SK-N-SH (cell line): ENCODE results near the gene TMEM184A. TPM values are rescaled to one million over a fixed set of nuclear protein-coding genes. Genes with fewer than 3 reads are reported as not detected.

Experiments
- CTCF ChIA-PET: fragments of 300-600, 350-600 bp; formaldehyde crosslinking; extraction: SDS; loops from one replicate; lab custom pipeline; 2021; lab: Yijun Ruan, JAX
- POLR2A ChIA-PET: fragments of 350-600 bp; sonication (Branson Sonifier 250); formaldehyde crosslinking; extraction: SDS; loops from one replicate; lab custom pipeline; 2020; ENCODE audit warnings: antibody characterized with exemption, inconsistent platforms; lab: Yijun Ruan, JAX
- DNase-seq: peaks from one replicate; pipeline ENCODE4 v3.0.0; 2012
- H2AFZ ChIP-seq: fragments of 200-600 bp; sonication (generic); 2 replicates; pipeline ENCODE4 v1.8.1; 2016; ENCODE audit warnings: antibody characterized with exemption, mild to moderate bottlenecking, low read depth
- H3F3A ChIP-seq: fragments of 200-600 bp; sonication (generic); replicated peaks from 2 replicates; pipeline ENCODE3; 2016; ENCODE audit warnings: antibody characterized with exemption, mild to moderate bottlenecking; ENCODE audit not compliant: insufficient read depth
- H3K27ac ChIP-seq, 2 experiments: fragments of 200-500 bp in 1 of 2; fragments of 200-600 bp in 1 of 2; sonication (Bioruptor generic) in 1 of 2; sonication (generic), shearing (Covaris generic) in 1 of 2; 2 replicates each; pipeline versions ENCODE4 v1.5.1 to v1.6.1; 2014 to 2016; ENCODE audit warnings: low read depth in 2 of 2, inconsistent platforms in 1 of 2, low read length in 1 of 2, mild to moderate bottlenecking in 1 of 2, mixed read lengths in 1 of 2
- H3K27me3 ChIP-seq: fragments of 200-600 bp; sonication (generic), shearing (Covaris generic); 2 replicates; pipeline ENCODE4 v1.6.1; 2016; ENCODE audit warnings: mixed run types; ENCODE audit not compliant: insufficient read depth
- H3K36me3 ChIP-seq, 2 experiments: fragments of 200-500 bp in 1 of 2; fragments of 200-600 bp in 1 of 2; sonication (Bioruptor generic) in 1 of 2; sonication (generic) in 1 of 2; replicated peaks in 1 of 2; 2 replicates each; pipeline versions ENCODE3 to v1.5.1; 2014 to 2016; ENCODE audit warnings: low read length in 1 of 2, mild to moderate bottlenecking in 1 of 2; ENCODE audit not compliant: insufficient read depth in 2 of 2, control insufficient read depth in 1 of 2
- H3K4me1 ChIP-seq, 2 experiments: fragments of 200-500 bp in 1 of 2; fragments of 200-600 bp in 1 of 2; sonication (Bioruptor generic) in 1 of 2; sonication (generic), shearing (Covaris generic) in 1 of 2; 2 replicates each; pipeline versions ENCODE4 v1.5.1 to v1.6.1; 2014 to 2016; ENCODE audit warnings: low read depth in 1 of 2, low read length in 1 of 2, mixed run types in 1 of 2; ENCODE audit not compliant: insufficient read depth in 2 of 2, control insufficient read depth in 1 of 2
- H3K4me2 ChIP-seq: fragments of 200-600 bp; sonication (generic), shearing (Covaris generic); 2 replicates; pipeline ENCODE4 v1.6.1; 2017; ENCODE audit warnings: mixed run types
- H3K4me3 ChIP-seq, 2 experiments: fragments of 200-500 bp in 1 of 2; fragments of 200-600 bp in 1 of 2; sonication (Bioruptor generic) in 1 of 2; sonication (generic), shearing (Covaris generic) in 1 of 2; 2 replicates each; pipeline versions ENCODE4 v1.5.1 to v1.8.1; 2014 to 2016; ENCODE audit warnings: low read depth in 2 of 2, inconsistent platforms in 1 of 2, low read length in 1 of 2, mild to moderate bottlenecking in 1 of 2, mixed read lengths in 1 of 2, moderate library complexity in 1 of 2
- H3K79me2 ChIP-seq: fragments of 200-600 bp; sonication (generic); 2 replicates; pipeline ENCODE4 v1.8.1; 2017; ENCODE audit warnings: mild to moderate bottlenecking; ENCODE audit not compliant: insufficient read depth
- H3K9ac ChIP-seq: fragments of 200-600 bp; sonication (generic); 2 replicates; pipeline ENCODE4 v1.6.1; 2017; ENCODE audit warnings: mixed run types
- H3K9me2 ChIP-seq: fragments of 200-600 bp; sonication (generic); 2 replicates; pipeline ENCODE4 v1.6.1; 2017; ENCODE audit warnings: mixed run types
- H3K9me3 ChIP-seq: fragments of 200-600 bp; sonication (generic); 2 replicates; pipeline ENCODE4 v1.6.1; 2017; ENCODE audit warnings: mixed run types, mild to moderate bottlenecking, moderate library complexity
- H4K20me1 ChIP-seq: fragments of 200-600 bp; sonication (generic); 2 replicates; pipeline ENCODE4 v1.6.1; 2017; ENCODE audit warnings: mild to moderate bottlenecking, mixed run types; ENCODE audit not compliant: insufficient read depth
- EP300 ChIP-seq, 2 experiments: IDR thresholded peaks; 2 replicates each; pipeline versions ENCODE4 v1.4.0 to v1.6.1; 2012; ENCODE audit warnings: borderline replicate concordance in 1 of 2, low read depth in 1 of 2, low read length in 1 of 2
- FOSL2 ChIP-seq: IDR thresholded peaks from 2 replicates; pipeline ENCODE4 v1.4.0; 2012; ENCODE audit warnings: low read depth, mild to moderate bottlenecking, moderate library complexity, borderline replicate concordance
- MAX ChIP-seq: IDR thresholded peaks from 2 replicates; pipeline ENCODE4 v1.4.0; 2012; ENCODE audit warnings: low read depth
- MEF2A ChIP-seq: IDR thresholded peaks from 2 replicates; pipeline ENCODE4 v1.4.0; 2012; ENCODE audit warnings: low read depth, borderline replicate concordance
- POLR2AphosphoS5 ChIP-seq: IDR thresholded peaks from 2 replicates; pipeline ENCODE4 v1.6.1; 2012; ENCODE audit warnings: low read depth, low read length
- TAF1 ChIP-seq: IDR thresholded peaks from 2 replicates; pipeline ENCODE4 v1.6.1; 2012; ENCODE audit warnings: low read depth, mild to moderate bottlenecking, low read length, moderate library complexity, borderline replicate concordance
- TCF12 ChIP-seq: IDR thresholded peaks from 2 replicates; pipeline ENCODE4 v1.4.0; 2012
- USF1 ChIP-seq: IDR thresholded peaks from 2 replicates; pipeline ENCODE4 v1.4.0; 2012; ENCODE audit warnings: low read depth, borderline replicate concordance
- WGBS: methylation state at CpG from one replicate; pipeline ENCODE4 v1.1.6; 2017; ENCODE audit warnings: low lambda C conversion rate; 5-methylcytosine and 5-hydroxymethylcytosine counted together
- polyA plus RNA-seq, 3 experiments: library from polyadenylated mRNA; depleted of rRNA; stranded (reverse); fragments of >200 nt; gene quantifications; 2 replicates each; pipeline ENCODE4 v1.2.3, GENCODE V29; 2012
- TF ChIP-seq, protein P1 (sequence below): IDR thresholded peaks from 2 replicates; pipeline ENCODE4; 2012

The TMEM184A gene
- polyA plus RNA-seq, 1 of the 3 experiments (the other 2 are of a cell fraction), result 1.5 TPM

DNA sequence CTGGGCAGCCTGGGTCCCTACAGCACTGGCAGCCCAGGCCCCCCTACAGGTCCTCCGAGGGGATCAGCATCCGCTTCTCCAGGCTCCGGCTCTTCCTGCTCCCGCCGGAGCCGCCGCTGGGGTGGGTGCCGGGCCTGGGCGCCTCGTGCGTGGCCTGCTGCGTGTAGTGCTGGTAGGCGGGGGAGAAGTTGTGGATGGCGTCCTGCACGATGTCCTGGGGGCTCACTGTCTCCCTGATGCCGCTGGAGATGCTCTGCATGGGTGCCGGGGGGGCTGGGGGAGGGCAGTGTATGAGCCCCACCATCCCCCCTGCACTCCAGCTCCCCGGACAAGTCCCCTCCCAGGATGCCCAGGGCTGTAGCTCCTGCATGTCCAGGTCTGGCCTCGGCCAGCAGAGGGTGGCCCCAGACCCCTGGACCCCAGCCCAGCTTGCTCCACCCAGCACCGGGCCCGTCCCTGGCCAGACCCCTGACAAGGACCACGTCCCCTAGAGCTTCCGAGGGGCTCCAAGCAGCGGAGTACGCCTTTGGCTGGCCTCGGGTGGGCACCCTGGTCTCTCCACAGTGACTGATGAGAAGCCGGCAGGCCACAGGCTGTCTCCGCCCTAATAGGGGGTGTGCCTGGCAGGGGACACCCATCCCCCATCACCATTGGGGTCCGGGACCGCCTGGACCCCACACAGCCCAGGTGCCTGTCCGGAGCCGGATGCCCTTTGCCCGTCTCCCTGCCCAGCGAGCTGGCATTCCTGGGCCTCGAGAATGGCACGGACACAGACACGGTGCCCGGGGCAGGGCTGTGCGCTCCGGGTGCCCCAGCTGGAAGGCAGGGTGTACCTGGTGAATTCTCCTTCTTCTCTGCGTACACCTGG is 8.9 kb downstream of the TMEM184A start:
- 88% methylated on average over 18 of the region's 41 CpGs for WGBS
- POLR2A ChIA-PET, result no interaction called here
- Histone ChIP-seq H3K36me3 (peaks cover 7 to 19% of the 10 kb centered on the region in 2 experiments), H3F3A (peaks cover 5% of the 10 kb centered on the region), H3K79me2 (no peaks in the 10 kb centered on the region), H3K27me3 (no peaks in the 10 kb centered on the region), H2AFZ (no peak overlapping the region), H3K4me1 (no peaks in the 10 kb centered on the region), H3K4me2 (no peak overlapping the region), H3K9me2 (no peaks in the 10 kb centered on the region), H3K27ac (no peak overlapping the region), H3K4me3 (no peak overlapping the region), H3K9ac (no peak overlapping the region), H3K9me3 (no peaks in the 10 kb centered on the region), H4K20me1 (no peaks in the 10 kb centered on the region)
- no peak for DNase-seq
- CTCF ChIA-PET, result interaction anchor here (0.7 to 2.2 kb wide), 7 partner anchors 9 to 212 kb away, joined by 3 to 11 read pairs (median 3); partner anchors contain the start of genes INTS1 and TMEM184A
- no peak for TF ChIP-seq FOSL2
- TF ChIP-seq, protein P1, sequence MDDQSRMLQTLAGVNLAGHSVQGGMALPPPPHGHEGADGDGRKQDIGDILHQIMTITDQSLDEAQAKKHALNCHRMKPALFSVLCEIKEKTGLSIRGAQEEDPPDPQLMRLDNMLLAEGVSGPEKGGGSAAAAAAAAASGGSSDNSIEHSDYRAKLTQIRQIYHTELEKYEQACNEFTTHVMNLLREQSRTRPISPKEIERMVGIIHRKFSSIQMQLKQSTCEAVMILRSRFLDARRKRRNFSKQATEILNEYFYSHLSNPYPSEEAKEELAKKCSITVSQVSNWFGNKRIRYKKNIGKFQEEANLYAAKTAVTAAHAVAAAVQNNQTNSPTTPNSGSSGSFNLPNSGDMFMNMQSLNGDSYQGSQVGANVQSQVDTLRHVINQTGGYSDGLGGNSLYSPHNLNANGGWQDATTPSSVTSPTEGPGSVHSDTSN, result no peak
- no peak for TF ChIP-seq TCF12
- TF ChIP-seq POLR2AphosphoS5, result no peak
- TF ChIP-seq MEF2A, result no peak

- Histone ChIP-seq H3K9ac (no peak overlapping the region), H3F3A (peaks cover 1% of the 10 kb centered on the region), H4K20me1 (no peaks in the 10 kb centered on the region), H3K9me3 (no peaks in the 10 kb centered on the region), H3K4me2 (no peak overlapping the region), H3K9me2 (no peaks in the 10 kb centered on the region), H3K4me3 (no peak overlapping the region), H3K36me3 (peaks cover 7 to 26% of the 10 kb centered on the region in 2 experiments), H2AFZ (no peak overlapping the region), H3K27me3 (no peaks in the 10 kb centered on the region), H3K27ac (no peak overlapping the region), H3K79me2 (no peaks in the 10 kb centered on the region), H3K4me1 (no peaks in the 10 kb centered on the region)
- ChIA-PET POLR2A (no interaction called here), CTCF (interaction anchor here (0.7 to 2.2 kb wide), 3 partner anchors 10 to 213 kb away, joined by 3 to 11 read pairs (median 4); partner anchors contain the start of gene TMEM184A)
- TF ChIP-seq MAX (no peak), USF1 (no peak), TAF1 (no peak), EP300 (IDR thresholded peaks at IDR 0.05; ENCODE audit: borderline replicate concordance in 1 of 2, low read depth in 1 of 2, low read length in 1 of 2) (no peak)
- no peak for DNase-seq
- 95% methylated on average over 9 of the region's 28 CpGs for WGBS
These were observed 9.6 kb downstream of the TMEM184A start for GRCh38 chr7:1546274-1546908.
